CD14-positive monocyte (primary cell): Measurements from ENCODE around the gene RGL1. TPM values are rescaled to one million over a fixed set of nuclear protein-coding genes. Genes with fewer than 3 reads are reported as not detected.

Experiments
- DNase-seq, 3 donors: peaks; one replicate each; pipeline ENCODE4 v3.0.0-alpha.2; 2011 to 2022
- H2AFZ ChIP-seq: 2 replicates; pipeline ENCODE4 v1.6.0; 2012; ENCODE audit warnings: mild to moderate bottlenecking, low read depth, low read length, inconsistent platforms; ENCODE audit not compliant: insufficient read depth, poor library complexity, severe bottlenecking
- H3K27ac ChIP-seq, 2 donors: 1 replicate in 1 of 2; 2 replicates in 1 of 2; pipeline ENCODE4 v1.5.1; 2012 to 2013; ENCODE audit warnings: low read length in 2 of 2, control low read depth in 1 of 2, inconsistent platforms in 1 of 2, low read depth in 1 of 2, mild to moderate bottlenecking in 1 of 2
- H3K27me3 ChIP-seq, 2 donors: one replicate each; pipeline versions ENCODE4 v1.6.0 to v1.6.1; 2011 to 2013; ENCODE audit warnings: low read length in 2 of 2; ENCODE audit not compliant: control insufficient read depth in 2 of 2, insufficient read depth in 2 of 2
- H3K36me3 ChIP-seq, 2 donors: replicated peaks in 1 of 2; 1 replicate in 1 of 2; 2 replicates in 1 of 2; pipeline versions ENCODE4 v1.5.1 to v1.6.1; 2012 to 2013; ENCODE audit warnings: low read length in 2 of 2, control low read depth in 1 of 2, inconsistent platforms in 1 of 2, mild to moderate bottlenecking in 1 of 2; ENCODE audit not compliant: insufficient read depth in 2 of 2, control insufficient read depth in 1 of 2
- H3K4me1 ChIP-seq, 2 donors: 1 replicate in 1 of 2; 2 replicates in 1 of 2; pipeline versions ENCODE4 v1.5.1 to v1.6.1; 2012 to 2013; ENCODE audit warnings: low read length in 2 of 2, control low read depth in 1 of 2, inconsistent platforms in 1 of 2, mild to moderate bottlenecking in 1 of 2, moderate library complexity in 1 of 2; ENCODE audit not compliant: insufficient read depth in 2 of 2, control insufficient read depth in 1 of 2
- H3K4me2 ChIP-seq: replicated peaks from 2 replicates; pipeline ENCODE3; 2012; ENCODE audit warnings: low read length, moderate library complexity, mild to moderate bottlenecking; ENCODE audit not compliant: poor library complexity, severe bottlenecking; ENCODE audit errors: extremely low read depth
- H3K4me3 ChIP-seq, 3 experiments: fragments of 200-600 bp in 1 of 3; sonication (generic) in 1 of 3; replicated peaks in 1 of 3; 1 replicate in 2 of 3; 2 replicates in 1 of 3; pipeline ENCODE4 v1.5.1; 2011 to 2013; ENCODE audit warnings: low read length in 3 of 3, mild to moderate bottlenecking in 3 of 3, control low read depth in 2 of 3, low read depth in 2 of 3, inconsistent platforms in 1 of 3, moderate library complexity in 1 of 3
- H3K79me2 ChIP-seq: 2 replicates; pipeline ENCODE4 v1.6.0; 2012; ENCODE audit warnings: mild to moderate bottlenecking, control low read depth, inconsistent platforms, low read length, moderate library complexity; ENCODE audit not compliant: insufficient read depth
- H3K9ac ChIP-seq: 2 replicates; pipeline ENCODE4 v1.6.0; 2017; ENCODE audit warnings: low read length, mild to moderate bottlenecking; ENCODE audit not compliant: insufficient read depth, poor library complexity, severe bottlenecking
- H3K9me3 ChIP-seq, 2 donors: replicated peaks in 1 of 2; 1 replicate in 1 of 2; 2 replicates in 1 of 2; pipeline versions ENCODE4 v1.5.1 to v1.6.1; 2012 to 2013; ENCODE audit warnings: low read length in 2 of 2, control low read depth in 1 of 2; ENCODE audit not compliant: control insufficient read depth in 1 of 2, insufficient read depth in 1 of 2
- H4K20me1 ChIP-seq: 2 replicates; pipeline ENCODE4 v1.6.0; 2012; ENCODE audit warnings: mild to moderate bottlenecking, low read length, control low read depth, moderate library complexity; ENCODE audit not compliant: insufficient read depth
- H3K27ac Mint-ChIP-seq, 7 donors: one replicate each; pipeline ENCODE4 v1.8.0; 2020; ENCODE audit warnings: mild to moderate bottlenecking in 7 of 7, mixed read lengths in 7 of 7, moderate library complexity in 6 of 7, inconsistent platforms in 2 of 7
- H3K27me3 Mint-ChIP-seq, 3 donors: one replicate each; pipeline ENCODE4 v1.8.0; 2021 to 2022; ENCODE audit warnings: low read depth in 3 of 3, mild to moderate bottlenecking in 3 of 3, mixed read lengths in 3 of 3, moderate library complexity in 3 of 3, inconsistent platforms in 1 of 3
- H3K36me3 Mint-ChIP-seq, 2 donors: one replicate each; pipeline ENCODE4 v1.8.0; 2020; ENCODE audit warnings: mixed read lengths in 2 of 2, inconsistent platforms in 1 of 2, mild to moderate bottlenecking in 1 of 2
- H3K4me1 Mint-ChIP-seq: one replicate; pipeline ENCODE4 v1.8.0; 2020; ENCODE audit warnings: mild to moderate bottlenecking, mixed read lengths
- H3K4me3 Mint-ChIP-seq, 2 donors: one replicate each; pipeline ENCODE4 v1.8.0; 2020; ENCODE audit warnings: mild to moderate bottlenecking in 2 of 2, mixed read lengths in 2 of 2, moderate library complexity in 1 of 2
- H3K9me3 Mint-ChIP-seq, 7 donors: one replicate each; pipeline ENCODE4 v1.8.0; 2020 to 2022; ENCODE audit warnings: mixed read lengths in 7 of 7, mild to moderate bottlenecking in 6 of 7, moderate library complexity in 6 of 7, inconsistent platforms in 2 of 7
- WGBS: methylation state at CpG from one replicate; pipeline ENCODE4 v1.1.5; 2013; ENCODE audit warnings: missing lambda C conversion rate; ENCODE audit not compliant: insufficient coverage; 5-methylcytosine and 5-hydroxymethylcytosine counted together
- intact Hi-C, 2 donors: fragments of 100-400 bp; cut with micrococcal nuclease; formaldehyde crosslinking; loops; one replicate each; pipeline versions ENCODE4 v1.15.0 to v1.15.1; 2023
- polyA plus RNA-seq, 3 donors: library from polyadenylated mRNA; depleted of rRNA in 1 of 3; unstranded in 2 of 3; stranded (reverse) in 1 of 3; fragments of 300-500 nt in 2 of 3; fragments of >200 nt in 1 of 3; fragmentation: Illumina TruSeq in 2 of 3; gene quantifications; 1 replicate in 2 of 3; 2 replicates in 1 of 3; pipeline ENCODE4 v1.2.3, GENCODE V29; 2012 to 2021
- TF ChIP-seq, protein P1 (sequence below): fragments of 200-600 bp; IDR thresholded peaks from one replicate; pipeline ENCODE4 v1.8.0; 2022; ENCODE audit warnings: antibody characterized with exemption, mild to moderate bottlenecking

The RGL1 gene
- polyA plus RNA-seq, 3 donors: 1.2 to 3.3 (median 2.0) TPM

DNA sequence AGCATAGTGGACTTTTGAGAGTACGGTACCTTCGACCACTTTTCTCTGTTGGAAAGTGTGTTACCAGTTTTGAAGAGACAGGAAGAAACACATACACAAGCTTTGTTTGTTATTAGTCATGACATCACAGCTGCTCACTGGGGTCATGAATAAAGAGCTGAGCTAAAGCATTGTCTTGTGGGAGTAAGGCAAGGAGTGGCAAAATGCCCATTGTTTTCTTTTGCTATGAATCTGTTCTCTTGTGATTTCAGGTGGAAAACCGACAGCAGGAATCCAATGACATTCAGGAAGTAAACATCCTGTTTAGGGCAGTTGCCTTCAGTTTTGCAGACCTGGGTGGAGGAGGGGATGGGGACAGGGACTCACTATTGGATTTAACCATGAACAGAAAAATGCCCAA is 66.2 kb downstream of the RGL1 start:
- WGBS: 100% methylated on average over 2 of the region's 3 CpGs
- H3K9me3 ChIP-seq: no peaks in the 10 kb centered on the region
- peaks cover 0 to 4% of the 10 kb centered on the region in 2 donors for H3K36me3 Mint-ChIP-seq
- no peak overlapping the region for H3K4me2 ChIP-seq
- no peak for DNase-seq
- H2AFZ ChIP-seq: no peak overlapping the region
- TF ChIP-seq, protein P1, sequence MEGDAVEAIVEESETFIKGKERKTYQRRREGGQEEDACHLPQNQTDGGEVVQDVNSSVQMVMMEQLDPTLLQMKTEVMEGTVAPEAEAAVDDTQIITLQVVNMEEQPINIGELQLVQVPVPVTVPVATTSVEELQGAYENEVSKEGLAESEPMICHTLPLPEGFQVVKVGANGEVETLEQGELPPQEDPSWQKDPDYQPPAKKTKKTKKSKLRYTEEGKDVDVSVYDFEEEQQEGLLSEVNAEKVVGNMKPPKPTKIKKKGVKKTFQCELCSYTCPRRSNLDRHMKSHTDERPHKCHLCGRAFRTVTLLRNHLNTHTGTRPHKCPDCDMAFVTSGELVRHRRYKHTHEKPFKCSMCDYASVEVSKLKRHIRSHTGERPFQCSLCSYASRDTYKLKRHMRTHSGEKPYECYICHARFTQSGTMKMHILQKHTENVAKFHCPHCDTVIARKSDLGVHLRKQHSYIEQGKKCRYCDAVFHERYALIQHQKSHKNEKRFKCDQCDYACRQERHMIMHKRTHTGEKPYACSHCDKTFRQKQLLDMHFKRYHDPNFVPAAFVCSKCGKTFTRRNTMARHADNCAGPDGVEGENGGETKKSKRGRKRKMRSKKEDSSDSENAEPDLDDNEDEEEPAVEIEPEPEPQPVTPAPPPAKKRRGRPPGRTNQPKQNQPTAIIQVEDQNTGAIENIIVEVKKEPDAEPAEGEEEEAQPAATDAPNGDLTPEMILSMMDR: no peak
- H3K9me3 Mint-ChIP-seq: no peaks in the 10 kb centered on the region
- H3K4me1 ChIP-seq: peaks cover 21 to 31% of the 10 kb centered on the region in 2 donors
- no peaks in the 10 kb centered on the region for H3K79me2 ChIP-seq
- no peaks in the 10 kb centered on the region for H3K36me3 ChIP-seq
- H3K27ac Mint-ChIP-seq: no peak overlapping the region
- no peak overlapping the region for H3K9ac ChIP-seq
- no peak overlapping the region for H3K4me3 ChIP-seq
- no peaks in the 10 kb centered on the region for H4K20me1 ChIP-seq
- H3K27me3 Mint-ChIP-seq: no peaks in the 10 kb centered on the region
- H3K4me3 Mint-ChIP-seq: no peak overlapping the region
- no peaks in the 10 kb centered on the region for H3K27me3 ChIP-seq
- intact Hi-C loops: no loop called here
- no peak overlapping the region for H3K27ac ChIP-seq
- H3K4me1 Mint-ChIP-seq: peaks cover 33% of the 10 kb centered on the region

DNA sequence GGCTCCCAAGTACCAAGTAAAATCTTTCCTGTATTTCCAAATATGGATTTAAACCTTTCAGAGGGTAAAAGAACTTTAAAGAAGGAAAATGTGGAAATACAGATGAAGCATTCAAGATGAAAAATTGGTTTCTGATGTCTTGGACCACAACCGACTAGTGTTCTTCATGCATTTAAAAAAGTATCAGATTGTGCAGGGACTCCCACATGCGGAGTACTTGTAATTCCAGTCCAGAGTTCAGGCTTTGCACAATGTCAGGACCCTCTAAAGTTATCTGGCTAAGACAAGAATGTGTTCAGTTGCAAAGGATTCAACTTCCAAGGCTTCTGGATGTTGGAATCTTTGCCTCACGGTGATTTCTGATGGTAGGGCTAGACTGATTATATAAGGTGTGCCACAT is 66.7 kb downstream of the RGL1 start:
- Histone ChIP-seq H3K27ac (no peak overlapping the region), H3K9me3 (no peaks in the 10 kb centered on the region), H3K79me2 (no peaks in the 10 kb centered on the region), H2AFZ (no peak overlapping the region), H3K27me3 (no peaks in the 10 kb centered on the region), H3K4me1 (peaks cover 26 to 35% of the 10 kb centered on the region in 2 donors), H3K4me3 (no peak overlapping the region), H4K20me1 (no peaks in the 10 kb centered on the region), H3K36me3 (no peaks in the 10 kb centered on the region), H3K4me2 (no peak overlapping the region), H3K9ac (no peak overlapping the region)
- intact Hi-C loops: no loop called here
- H3K4me1 Mint-ChIP-seq: peaks cover 37% of the 10 kb centered on the region
- H3K4me3 Mint-ChIP-seq: no peak overlapping the region
- no peak overlapping the region for H3K27ac Mint-ChIP-seq
- 100% methylated on average over 2 of the region's 3 CpGs for WGBS
- no peak for DNase-seq
- H3K36me3 Mint-ChIP-seq: peaks cover 0 to 4% of the 10 kb centered on the region in 2 donors
- no peaks in the 10 kb centered on the region for H3K9me3 Mint-ChIP-seq
- TF ChIP-seq, protein P1: no peak
- no peaks in the 10 kb centered on the region for H3K27me3 Mint-ChIP-seq
